ENCODE data around the gene NKAIN2. TPM values are rescaled to one million over a fixed set of nuclear protein-coding genes. Genes with fewer than 3 reads are reported as not detected.
"Not testable (repeated sequence)": the region's sequence is repeated elsewhere in the genome, so short reads cannot be mapped to it uniquely, and the experiment has no call there.

The NKAIN2 gene
- total and polyA plus RNA-seq, 2 donors (not counting 3 experiments of a cell fraction or from before 2014, with no cell fraction given), result 0.03 TPM; not detected in 1

DNA sequence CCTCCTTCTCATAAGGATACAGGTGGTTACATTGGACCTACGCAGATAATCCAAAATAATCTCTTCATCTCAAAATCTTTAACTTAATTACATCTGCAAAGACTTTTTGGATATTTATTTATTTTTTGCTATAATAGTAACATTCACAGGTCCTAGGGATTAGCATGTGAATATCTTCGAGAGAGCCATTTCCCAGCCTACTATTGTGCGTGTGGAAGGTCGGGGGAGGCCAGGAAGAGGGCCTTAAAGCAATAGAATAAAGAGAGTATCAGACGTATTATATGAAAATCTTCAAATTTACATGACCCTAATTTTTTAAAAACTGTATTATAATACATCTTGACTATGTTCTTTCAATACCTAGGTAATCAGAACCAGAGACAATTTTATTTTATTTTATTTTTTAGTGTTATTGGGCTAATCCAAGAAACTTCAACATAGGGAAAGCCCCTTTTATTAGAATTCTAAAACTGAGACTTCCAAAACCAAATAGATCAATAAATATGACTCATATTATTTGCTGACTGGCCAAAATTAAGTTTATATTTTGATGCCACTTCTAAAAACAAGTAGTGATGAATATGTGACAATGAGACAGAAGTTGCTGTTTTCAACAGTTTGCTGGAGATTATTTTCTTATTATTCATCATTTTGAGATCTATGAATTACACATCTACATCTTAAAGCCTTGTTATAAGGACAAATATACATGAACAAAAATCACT lies 536.1 kb downstream of the NKAIN2 start:
- FAIRE-seq, result no peak
- POLR2A ChIA-PET, result no interaction called here

DNA sequence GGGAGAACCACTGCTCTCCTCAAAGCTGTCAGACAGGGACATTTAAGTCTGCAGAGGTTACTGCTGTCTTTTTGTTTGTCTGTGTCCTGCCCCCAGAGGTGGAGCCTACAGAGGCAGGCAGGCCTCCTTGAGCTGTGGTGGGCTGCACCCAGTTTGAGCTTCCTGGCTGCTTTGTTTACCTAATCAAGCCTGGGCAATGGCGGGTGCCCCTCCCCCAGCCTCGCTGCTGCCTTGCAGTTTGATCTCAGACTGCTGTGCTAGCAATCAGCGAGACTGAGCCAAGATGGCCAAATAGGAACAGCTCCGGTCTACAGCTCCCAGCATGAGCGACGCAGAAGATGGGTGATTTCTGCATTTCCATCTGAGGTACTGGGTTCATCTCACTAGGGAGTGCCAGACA lies 544.7 kb downstream of the NKAIN2 start:
- H3K4me3 ChIP-seq (replicated peaks in 1 of 3; ENCODE audit: insufficient read depth in 1 of 3, low read depth in 1 of 3, low read length in 3 of 3); dilution Hi-C loops (cut with MboI; ENCODE audit: extremely low pct_ligation_motif_present, low sequenced_read_pairs); H3K9me1 ChIP-seq (replicated peaks; ENCODE audit: control insufficient read depth, extremely low read depth, insufficient read depth, low read length); POLR2A ChIA-PET; BruUV-seq (replicated peaks); H4K20me1 ChIP-seq (replicated peaks; ENCODE audit: control insufficient read depth, extremely low read depth, insufficient read depth, low read length); H3K9me3 ChIP-seq (replicated peaks; ENCODE audit: control insufficient read depth, insufficient read depth, low read length); CTCF ChIA-PET; intact Hi-C loops (cut with micrococcal nuclease); H3K4me2 ChIP-seq (ENCODE audit: insufficient read depth, low read length); H3K4me1 ChIP-seq (ENCODE audit: control insufficient read depth, extremely low read depth, insufficient read depth, low read length); FAIRE-seq; H3K27me3 ChIP-seq (ENCODE audit: control insufficient read depth in 2 of 2, insufficient read depth in 2 of 2, low read length in 2 of 2); H3K36me3 ChIP-seq (ENCODE audit: control insufficient read depth in 2 of 2, extremely low read depth in 1 of 2, insufficient read depth in 2 of 2, low read length in 2 of 2); H2AFZ ChIP-seq (ENCODE audit: low read depth, low read length); H3K27ac ChIP-seq (ENCODE audit: insufficient read depth, low read depth, low read length); H3K9ac ChIP-seq (replicated peaks; ENCODE audit: extremely low read depth, insufficient read depth, low read length); DNase-seq (ENCODE audit: low read depth, low spot score); H3K79me2 ChIP-seq (ENCODE audit: control insufficient read depth, insufficient read depth, low read length): not testable (repeated sequence)

More for the DNA sequence above, 536.1 kb downstream of the NKAIN2 start:
- Histone ChIP-seq H3K36me3 (ENCODE audit: control insufficient read depth in 2 of 2, extremely low read depth in 1 of 2, insufficient read depth in 2 of 2, low read length in 2 of 2) (no peaks in the 10 kb centered on the region), H2AFZ (ENCODE audit: low read depth, low read length) (no peak overlapping the region), H3K4me1 (ENCODE audit: control insufficient read depth, extremely low read depth, insufficient read depth, low read length) (no peaks in the 10 kb centered on the region), H3K9ac (replicated peaks; ENCODE audit: extremely low read depth, insufficient read depth, low read length) (no peak overlapping the region), H3K4me3 (replicated peaks in 1 of 3; ENCODE audit: insufficient read depth in 1 of 3, low read depth in 1 of 3, low read length in 3 of 3) (no peak overlapping the region), H3K27ac (ENCODE audit: insufficient read depth, low read depth, low read length) (no peak overlapping the region), H3K27me3 (ENCODE audit: control insufficient read depth in 2 of 2, insufficient read depth in 2 of 2, low read length in 2 of 2) (no peaks in the 10 kb centered on the region), H3K79me2 (ENCODE audit: control insufficient read depth, insufficient read depth, low read length) (no peaks in the 10 kb centered on the region), H3K9me1 (replicated peaks; ENCODE audit: control insufficient read depth, extremely low read depth, insufficient read depth, low read length) (no peaks in the 10 kb centered on the region), H3K4me2 (ENCODE audit: insufficient read depth, low read length) (no peak overlapping the region), H4K20me1 (replicated peaks; ENCODE audit: control insufficient read depth, extremely low read depth, insufficient read depth, low read length) (no peaks in the 10 kb centered on the region), H3K9me3 (replicated peaks; ENCODE audit: control insufficient read depth, insufficient read depth, low read length) (no peaks in the 10 kb centered on the region)
- TF ChIP-seq FOS (IDR thresholded peaks at IDR 0.05; ENCODE audit: borderline replicate concordance, insufficient read depth, low read length), result no peak
- TF ChIP-seq POLR2AphosphoS5 (IDR thresholded peaks at IDR 0.05; ENCODE audit: insufficient read depth, low read depth, low read length), result no peak
- TF ChIP-seq POLR2A (IDR thresholded peaks at IDR 0.05; ENCODE audit: low read depth, low read length), result no peak
- TF ChIP-seq, protein P1, sequence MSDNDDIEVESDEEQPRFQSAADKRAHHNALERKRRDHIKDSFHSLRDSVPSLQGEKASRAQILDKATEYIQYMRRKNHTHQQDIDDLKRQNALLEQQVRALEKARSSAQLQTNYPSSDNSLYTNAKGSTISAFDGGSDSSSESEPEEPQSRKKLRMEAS (IDR thresholded peaks at IDR 0.05; ENCODE audit: insufficient read depth, insufficient read length), result no peak
- TF ChIP-seq CTCF (IDR thresholded peaks at IDR 0.05; ENCODE audit: extremely low read depth in 1 of 2, insufficient read depth in 1 of 2, low read depth in 1 of 2, low read length in 2 of 2), result no peak
- TF ChIP-seq MYC (IDR thresholded peaks at IDR 0.05; ENCODE audit: low read depth, low read length), result no peak
- TF ChIP-seq JUN (IDR thresholded peaks at IDR 0.05; ENCODE audit: borderline replicate concordance, insufficient read depth, insufficient read length, low read depth), result no peak
- TF ChIP-seq GATA2 (IDR thresholded peaks at IDR 0.05; ENCODE audit: insufficient read depth, insufficient read length, low read depth, low read length), result no peak
- TF ChIP-seq EZH2 (IDR thresholded peaks at IDR 0.05; ENCODE audit: borderline replicate concordance, low read depth, low read length, severe bottlenecking), result no peak
- no TSS peak for BruUV-seq (replicated peaks)
- intact Hi-C loops (cut with micrococcal nuclease), result no loop called here
- CTCF ChIA-PET, result no interaction called here
- dilution Hi-C loops (cut with MboI; ENCODE audit: extremely low pct_ligation_motif_present, low sequenced_read_pairs), result no loop called here
- DNase-seq (ENCODE audit: low read depth, low spot score), result no peak
